Measurements from ENCODE around the gene BASP1.
"Not testable (repeated sequence)": the region's sequence is repeated elsewhere in the genome, so short reads cannot be mapped to it uniquely, and the experiment has no call there.

GRCh38 chr5:17259012-17259411, 41.6 kb downstream of the BASP1 start:
- not testable (repeated sequence) for TF ChIP-seq POLR2A, CTCF, POLR2AphosphoS5 (IDR thresholded peaks at IDR 0.05)
